SK-N-SH treated with all-trans-retinoic acid at 6 μM for 48 hours (cell line): ENCODE data around the gene CSNK2A2.

Experiments used
- CREB5 ChIP-seq: fragments of 250-450 bp; sonication (Bioruptor Pico); IDR thresholded peaks from 2 replicates; pipeline ENCODE4 v1.5.1; 2020; ENCODE audit warnings: low read depth, mild to moderate bottlenecking, moderate library complexity
- SNAI2 ChIP-seq: fragments of 250-450 bp; sonication (Bioruptor Pico); IDR thresholded peaks from 2 replicates; pipeline ENCODE4 v1.5.0; 2020; ENCODE audit warnings: mild to moderate bottlenecking, moderate library complexity
- TCF4 ChIP-seq: fragments of 250-450 bp; sonication (Bioruptor Pico); IDR thresholded peaks from 2 replicates; pipeline ENCODE4 v1.8.0; 2021; ENCODE audit warnings: mild to moderate bottlenecking, moderate library complexity, borderline replicate concordance
- TOX ChIP-seq: fragments of 250-450 bp; sonication (Bioruptor Pico); IDR thresholded peaks from 2 replicates; pipeline ENCODE4 v1.8.0; 2021; ENCODE audit warnings: mild to moderate bottlenecking, moderate library complexity, borderline replicate concordance
- ZFP30 ChIP-seq: fragments of 450-650 bp; formaldehyde crosslinking; IDR thresholded peaks from 2 replicates; pipeline ENCODE4 v1.5.0; 2022; ENCODE audit warnings: mild to moderate bottlenecking, moderate library complexity
- TF ChIP-seq, protein P1 (sequence below): fragments of 250-450 bp; sonication (Bioruptor Pico); IDR thresholded peaks from 2 replicates; pipeline ENCODE4 v1.8.0; 2020; ENCODE audit warnings: mild to moderate bottlenecking, moderate library complexity, borderline replicate concordance
- TF ChIP-seq, protein P2 (sequence below): fragments of 250-450 bp; sonication (Bioruptor Pico); IDR thresholded peaks from 2 replicates; pipeline ENCODE4 v1.5.1; 2021; ENCODE audit warnings: mild to moderate bottlenecking, moderate library complexity

- TF ChIP-seq CREB5 (CRISPR knock-in tag) = no peak
- no peak for TF ChIP-seq ZFP30 (CRISPR knock-in tag)
- TF ChIP-seq, protein P1, sequence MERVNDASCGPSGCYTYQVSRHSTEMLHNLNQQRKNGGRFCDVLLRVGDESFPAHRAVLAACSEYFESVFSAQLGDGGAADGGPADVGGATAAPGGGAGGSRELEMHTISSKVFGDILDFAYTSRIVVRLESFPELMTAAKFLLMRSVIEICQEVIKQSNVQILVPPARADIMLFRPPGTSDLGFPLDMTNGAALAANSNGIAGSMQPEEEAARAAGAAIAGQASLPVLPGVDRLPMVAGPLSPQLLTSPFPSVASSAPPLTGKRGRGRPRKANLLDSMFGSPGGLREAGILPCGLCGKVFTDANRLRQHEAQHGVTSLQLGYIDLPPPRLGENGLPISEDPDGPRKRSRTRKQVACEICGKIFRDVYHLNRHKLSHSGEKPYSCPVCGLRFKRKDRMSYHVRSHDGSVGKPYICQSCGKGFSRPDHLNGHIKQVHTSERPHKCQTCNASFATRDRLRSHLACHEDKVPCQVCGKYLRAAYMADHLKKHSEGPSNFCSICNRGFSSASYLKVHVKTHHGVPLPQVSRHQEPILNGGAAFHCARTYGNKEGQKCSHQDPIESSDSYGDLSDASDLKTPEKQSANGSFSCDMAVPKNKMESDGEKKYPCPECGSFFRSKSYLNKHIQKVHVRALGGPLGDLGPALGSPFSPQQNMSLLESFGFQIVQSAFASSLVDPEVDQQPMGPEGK (CRISPR knock-in tag) = no peak
- TF ChIP-seq SNAI2 (CRISPR knock-in tag) = no peak
- no peak for TF ChIP-seq TOX
- TF ChIP-seq, protein P2, sequence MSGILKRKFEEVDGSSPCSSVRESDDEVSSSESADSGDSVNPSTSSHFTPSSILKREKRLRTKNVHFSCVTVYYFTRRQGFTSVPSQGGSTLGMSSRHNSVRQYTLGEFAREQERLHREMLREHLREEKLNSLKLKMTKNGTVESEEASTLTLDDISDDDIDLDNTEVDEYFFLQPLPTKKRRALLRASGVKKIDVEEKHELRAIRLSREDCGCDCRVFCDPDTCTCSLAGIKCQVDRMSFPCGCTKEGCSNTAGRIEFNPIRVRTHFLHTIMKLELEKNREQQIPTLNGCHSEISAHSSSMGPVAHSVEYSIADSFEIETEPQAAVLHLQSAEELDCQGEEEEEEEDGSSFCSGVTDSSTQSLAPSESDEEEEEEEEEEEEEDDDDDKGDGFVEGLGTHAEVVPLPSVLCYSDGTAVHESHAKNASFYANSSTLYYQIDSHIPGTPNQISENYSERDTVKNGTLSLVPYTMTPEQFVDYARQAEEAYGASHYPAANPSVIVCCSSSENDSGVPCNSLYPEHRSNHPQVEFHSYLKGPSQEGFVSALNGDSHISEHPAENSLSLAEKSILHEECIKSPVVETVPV (CRISPR knock-in tag) = no peak
- no peak for TF ChIP-seq TCF4 (CRISPR knock-in tag)
Measured at GRCh38 chr16:58230259-58230658, 32.4 kb upstream of the CSNK2A2 start.
